Esophagus muscularis mucosa (tissue), 4 donors: ENCODE results near the gene SACS. TPM values are rescaled to one million over a fixed set of nuclear protein-coding genes. Genes with fewer than 3 reads are reported as not detected.

Source experiments
- DNase-seq: peaks from one replicate; pipeline ENCODE4 v3.0.0-alpha.2; 2017; ENCODE audit errors: extremely low spot score
- H3K27ac ChIP-seq, 4 donors: fragments of 200-600 bp; sonication (generic); replicated peaks in 1 of 4; 1 replicate in 3 of 4; 2 replicates in 1 of 4; pipeline ENCODE4 v1.5.1; 2016 to 2019; ENCODE audit warnings: mild to moderate bottlenecking in 1 of 4
- H3K27me3 ChIP-seq, 4 donors: fragments of 200-600 bp; sonication (generic); one replicate each; pipeline versions ENCODE4 v1.5.1 to v1.6.0; 2016 to 2019
- H3K36me3 ChIP-seq, 4 donors: fragments of 200-600 bp; sonication (generic); one replicate each; pipeline ENCODE4 v1.5.1; 2016 to 2019
- H3K4me1 ChIP-seq, 4 donors: fragments of 200-600 bp; sonication (generic); one replicate each; pipeline ENCODE4 v1.5.1; 2016 to 2019
- H3K4me3 ChIP-seq, 4 donors: fragments of 200-600 bp; sonication (generic); 1 replicate in 2 of 4; 2 replicates in 2 of 4; pipeline ENCODE4 v1.5.1; 2016 to 2019; ENCODE audit warnings: mild to moderate bottlenecking in 4 of 4, moderate library complexity in 1 of 4
- H3K9me3 ChIP-seq, 4 donors: fragments of 200-600 bp; sonication (generic); 1 replicate in 3 of 4; 2 replicates in 1 of 4; pipeline ENCODE4 v1.5.1; 2016 to 2019
- EP300 ChIP-seq: sonication (generic); formaldehyde crosslinking; IDR thresholded peaks from one replicate; pipeline ENCODE4 v1.6.1; 2017; ENCODE audit warnings: antibody characterized with exemption
- POLR2A ChIP-seq: fragments of 450-650 bp; IDR thresholded peaks from one replicate; pipeline ENCODE4 v1.6.1; 2017; ENCODE audit warnings: antibody characterized with exemption, moderate library complexity, mild to moderate bottlenecking, low read depth
- POLR2AphosphoS5 ChIP-seq, 2 donors: sonication (generic); formaldehyde crosslinking; IDR thresholded peaks; one replicate each; pipeline ENCODE4 v1.6.1; 2017; ENCODE audit warnings: antibody characterized with exemption in 2 of 2
- WGBS: methylation state at CpG from one replicate; pipeline ENCODE4 v1.1.5; 2018; 5-methylcytosine and 5-hydroxymethylcytosine counted together
- intact Hi-C: fragments of 100-400 bp; cut with DNase I; formaldehyde crosslinking; loops from one replicate; pipeline ENCODE4 v1.15.1; 2023
- total RNA-seq, 4 donors: library from RNA; depleted of rRNA; stranded (reverse); fragments of >200 nt; gene quantifications; one replicate each; pipeline versions ENCODE4 v1.1.0 to v1.2.1, GENCODE V29; 2016
- TF ChIP-seq, protein P1 (sequence below), 3 experiments: fragments of 200-600 bp in 2 of 3; fragments of 450-650 bp in 1 of 3; sonication (generic) in 2 of 3; IDR thresholded peaks; one replicate each; pipeline ENCODE4 v1.5.1; 2017 to 2019; ENCODE audit warnings: antibody characterized with exemption in 3 of 3, mild to moderate bottlenecking in 2 of 3, moderate library complexity in 1 of 3

SACS gene
- total RNA-seq, 4 donors from 2014 or later = 45.1 to 70.1 (median 65.3) TPM

DNA sequence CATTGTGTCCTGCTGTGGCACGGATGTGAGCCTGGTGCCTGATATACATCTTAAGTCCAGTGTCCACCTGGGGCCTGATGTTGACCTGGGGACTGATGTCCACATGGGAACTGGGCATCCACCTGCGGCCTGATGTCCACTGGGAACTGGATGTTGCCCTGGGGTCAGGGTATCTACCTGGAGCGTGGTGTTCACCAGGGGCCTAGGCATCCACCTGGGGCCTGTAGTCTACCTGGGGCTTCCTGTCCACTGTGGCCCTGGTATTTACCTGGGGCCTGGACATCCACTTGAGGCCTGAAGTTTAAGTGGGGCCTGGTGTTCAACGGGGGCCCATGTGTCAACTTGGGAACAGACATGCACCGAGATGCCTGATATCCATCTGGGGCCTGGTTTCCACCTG is 11.9 kb downstream of the SACS start:
- H3K27me3 ChIP-seq = no peaks in the 10 kb centered on the region
- no peaks in the 10 kb centered on the region for H3K9me3 ChIP-seq
- H3K36me3 ChIP-seq = no peaks in the 10 kb centered on the region
- WGBS = no CpG with 5 or more reads among the region's 5 CpGs
- H3K27ac ChIP-seq = no peak overlapping the region
- peak; percentile 77 for DNase-seq
- no peak overlapping the region for H3K4me3 ChIP-seq
- intact Hi-C loops = no loop called here
- H3K4me1 ChIP-seq = peaks cover 0 to 5% (median 3%) of the 10 kb centered on the region in 4 donors
- TF ChIP-seq POLR2AphosphoS5 (IDR thresholded peaks at IDR 0.05) = no peak
- no peak for TF ChIP-seq POLR2A
- TF ChIP-seq, protein P1, sequence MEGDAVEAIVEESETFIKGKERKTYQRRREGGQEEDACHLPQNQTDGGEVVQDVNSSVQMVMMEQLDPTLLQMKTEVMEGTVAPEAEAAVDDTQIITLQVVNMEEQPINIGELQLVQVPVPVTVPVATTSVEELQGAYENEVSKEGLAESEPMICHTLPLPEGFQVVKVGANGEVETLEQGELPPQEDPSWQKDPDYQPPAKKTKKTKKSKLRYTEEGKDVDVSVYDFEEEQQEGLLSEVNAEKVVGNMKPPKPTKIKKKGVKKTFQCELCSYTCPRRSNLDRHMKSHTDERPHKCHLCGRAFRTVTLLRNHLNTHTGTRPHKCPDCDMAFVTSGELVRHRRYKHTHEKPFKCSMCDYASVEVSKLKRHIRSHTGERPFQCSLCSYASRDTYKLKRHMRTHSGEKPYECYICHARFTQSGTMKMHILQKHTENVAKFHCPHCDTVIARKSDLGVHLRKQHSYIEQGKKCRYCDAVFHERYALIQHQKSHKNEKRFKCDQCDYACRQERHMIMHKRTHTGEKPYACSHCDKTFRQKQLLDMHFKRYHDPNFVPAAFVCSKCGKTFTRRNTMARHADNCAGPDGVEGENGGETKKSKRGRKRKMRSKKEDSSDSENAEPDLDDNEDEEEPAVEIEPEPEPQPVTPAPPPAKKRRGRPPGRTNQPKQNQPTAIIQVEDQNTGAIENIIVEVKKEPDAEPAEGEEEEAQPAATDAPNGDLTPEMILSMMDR (IDR thresholded peaks at IDR 0.05) = no peak
- TF ChIP-seq EP300 = no peak

DNA sequence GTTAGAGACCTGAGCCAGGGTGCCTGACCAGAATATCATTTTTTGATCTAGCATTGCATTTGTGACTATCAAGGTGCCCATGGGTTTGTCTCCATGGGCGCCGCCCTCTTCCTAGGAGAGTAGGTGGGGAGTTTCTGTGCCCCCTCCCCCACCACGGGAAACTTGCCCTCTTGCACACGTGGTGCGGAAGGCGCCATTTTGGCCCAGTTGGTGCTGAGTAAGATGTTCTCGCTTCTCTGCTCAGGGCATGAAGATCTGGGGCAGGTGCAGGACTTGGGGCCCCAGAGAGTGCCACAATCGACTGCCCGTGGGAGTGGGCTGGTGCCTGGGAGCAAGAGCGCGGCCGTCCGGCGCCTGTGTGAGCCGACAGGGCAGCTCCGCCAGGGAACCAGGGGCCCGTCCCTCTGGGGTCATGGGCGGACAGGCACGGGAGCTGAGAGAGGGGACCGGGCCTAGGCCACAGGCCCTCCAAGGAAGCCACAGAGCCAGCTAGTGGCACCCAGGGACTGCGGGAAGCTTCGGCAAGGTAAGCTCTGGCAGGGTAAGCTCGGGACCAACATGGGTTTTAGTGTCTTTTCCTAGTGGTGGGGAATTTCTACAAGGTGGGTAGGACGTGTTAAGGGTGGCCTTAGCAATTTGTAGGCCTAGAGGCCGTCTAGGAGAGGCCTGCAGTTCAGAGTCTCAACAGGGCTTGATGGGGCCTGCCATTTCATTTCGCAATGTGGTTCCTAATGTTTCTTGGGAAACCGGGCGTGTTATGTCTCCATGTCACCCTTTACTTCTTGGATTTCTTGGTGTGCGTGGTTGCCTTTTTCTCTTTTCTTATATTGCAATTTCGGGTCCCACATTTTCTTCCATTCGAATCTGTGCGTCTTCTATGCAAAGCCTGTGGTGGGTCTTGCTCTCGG is 14.5 kb downstream of the SACS start:
- Histone ChIP-seq H3K4me3 (no peak overlapping the region), H3K4me1 (no peaks in the 10 kb centered on the region), H3K9me3 (no peaks in the 10 kb centered on the region), H3K27ac (no peak overlapping the region), H3K27me3 (no peaks in the 10 kb centered on the region), H3K36me3 (no peaks in the 10 kb centered on the region)
- intact Hi-C loops = no loop called here
- peak; percentile 68 for DNase-seq
- no peak for TF ChIP-seq POLR2AphosphoS5 (IDR thresholded peaks at IDR 0.05)
- TF ChIP-seq EP300 = no peak
- WGBS = 98% methylated on average over 10 of the region's 33 CpGs

DNA sequence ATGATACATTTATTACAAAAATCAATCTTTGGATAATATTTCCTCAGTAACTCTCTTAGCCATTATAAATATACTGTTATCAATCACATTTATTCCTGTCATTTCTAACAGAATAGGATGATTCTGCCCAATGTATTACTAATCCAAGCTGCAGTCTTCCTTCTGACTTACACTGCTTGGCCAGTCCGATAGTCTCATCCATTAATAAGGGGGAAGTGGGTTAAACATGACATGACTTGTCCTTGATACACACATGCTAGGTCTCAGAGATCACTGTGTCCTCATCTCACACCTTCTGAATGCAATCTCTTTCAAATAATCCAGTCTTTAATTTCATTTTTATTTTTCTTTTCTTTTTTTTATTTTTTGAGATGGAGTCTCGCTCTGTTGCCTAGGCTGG is 18.8 kb downstream of the SACS start:
- Histone ChIP-seq H3K4me1 (peaks cover 0 to 11% (median 6%) of the 10 kb centered on the region in 4 donors), H3K36me3 (no peaks in the 10 kb centered on the region), H3K27ac (no peak overlapping the region), H3K9me3 (no peaks in the 10 kb centered on the region), H3K27me3 (no peaks in the 10 kb centered on the region), H3K4me3 (no peak overlapping the region)
- intact Hi-C loops = no loop called here
- no peak for TF ChIP-seq POLR2A
- TF ChIP-seq, protein P1 (IDR thresholded peaks at IDR 0.05) = no peak
- no peak for TF ChIP-seq POLR2AphosphoS5 (IDR thresholded peaks at IDR 0.05)
- no peak for TF ChIP-seq EP300
- no peak for DNase-seq
- WGBS = 94% methylated on average over 2 of the region's 2 CpGs

DNA sequence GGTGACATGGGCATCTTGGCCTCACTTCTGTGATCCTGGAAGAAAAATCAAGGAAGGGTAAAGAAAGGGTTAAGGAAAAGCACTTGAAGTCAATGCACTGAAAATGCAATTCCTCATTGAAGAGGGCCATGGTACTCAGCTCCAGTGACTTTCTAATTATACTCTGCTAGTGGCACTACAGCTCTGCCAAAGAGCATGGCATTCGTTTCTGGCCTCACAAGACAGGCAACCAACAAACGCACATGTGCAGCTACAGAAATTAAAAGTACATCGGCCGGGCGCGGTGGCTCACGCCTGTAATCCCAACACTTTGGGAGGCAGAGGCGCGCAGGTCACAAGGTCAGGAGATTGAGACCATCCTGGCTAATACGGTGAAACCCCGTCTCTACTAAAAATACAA is 21.8 kb downstream of the SACS start:
- no peaks in the 10 kb centered on the region for H3K9me3 ChIP-seq
- no peaks in the 10 kb centered on the region for H3K27me3 ChIP-seq
- H3K27ac ChIP-seq = no peak overlapping the region
- no peaks in the 10 kb centered on the region for H3K36me3 ChIP-seq
- no peak for TF ChIP-seq POLR2AphosphoS5 (IDR thresholded peaks at IDR 0.05)
- no peak for TF ChIP-seq EP300
- TF ChIP-seq, protein P1 (IDR thresholded peaks at IDR 0.05) = no peak
- no peak for TF ChIP-seq POLR2A
- WGBS = 82% methylated on average over 11 of the region's 11 CpGs
- intact Hi-C loops = no loop called here
- no peak overlapping the region for H3K4me3 ChIP-seq
- peaks cover 0 to 11% (median 6%) of the 10 kb centered on the region in 4 donors for H3K4me1 ChIP-seq
- peak; percentile 39 for DNase-seq

DNA sequence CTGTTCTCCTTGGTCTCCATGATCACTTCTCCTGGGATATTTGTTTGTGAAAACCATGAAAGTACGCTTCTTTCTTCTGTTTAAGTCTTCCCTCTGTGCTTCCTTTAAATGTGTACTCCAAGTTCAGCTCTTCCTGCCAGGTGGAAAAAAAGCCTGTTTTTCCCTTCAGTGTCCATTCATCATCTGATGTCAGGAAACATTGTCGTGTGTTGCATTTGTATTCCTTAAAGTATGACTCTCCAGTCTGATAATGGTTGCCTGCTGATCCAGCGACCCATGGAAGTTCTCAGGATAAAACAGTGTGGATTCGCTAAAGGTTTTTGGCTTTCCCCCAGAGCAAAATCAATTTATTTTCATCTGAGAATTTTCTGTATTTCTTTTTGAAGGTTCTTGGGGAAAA is 22.3 kb downstream of the SACS start:
- Histone ChIP-seq H3K4me3 (no peak overlapping the region), H3K4me1 (peaks cover 0 to 11% (median 6%) of the 10 kb centered on the region in 4 donors), H3K36me3 (no peaks in the 10 kb centered on the region), H3K9me3 (no peaks in the 10 kb centered on the region), H3K27ac (no peak overlapping the region), H3K27me3 (no peaks in the 10 kb centered on the region)
- DNase-seq = peak; percentile 34
- WGBS = 57% methylated on average over 4 of the region's 4 CpGs
- TF ChIP-seq POLR2AphosphoS5 (IDR thresholded peaks at IDR 0.05) (no peak), EP300 (no peak), POLR2A (no peak)
- TF ChIP-seq, protein P1 (IDR thresholded peaks at IDR 0.05) = no peak
- intact Hi-C loops = no loop called here
